Fibroblast of skin of abdomen (primary cell): ENCODE measurements around the gene GARRE1. TPM values are rescaled to one million over a fixed set of nuclear protein-coding genes. Genes with fewer than 3 reads are reported as not detected.
"Not testable (repeated sequence)": the region's sequence is repeated elsewhere in the genome, so short reads cannot be mapped to it uniquely, and the experiment has no call there.

Experiments
- DNase-seq: peaks from one replicate; pipeline ENCODE4 v3.0.0-alpha.2; 2013
- polyA plus RNA-seq, 2 experiments: library from polyadenylated mRNA; unstranded; fragments of 120-200 nt; gene quantifications; one replicate each; pipeline ENCODE4 v1.2.1, GENCODE V29; 2013; ENCODE audit not compliant: insufficient read length in 2 of 2

GARRE1 gene, protein sequence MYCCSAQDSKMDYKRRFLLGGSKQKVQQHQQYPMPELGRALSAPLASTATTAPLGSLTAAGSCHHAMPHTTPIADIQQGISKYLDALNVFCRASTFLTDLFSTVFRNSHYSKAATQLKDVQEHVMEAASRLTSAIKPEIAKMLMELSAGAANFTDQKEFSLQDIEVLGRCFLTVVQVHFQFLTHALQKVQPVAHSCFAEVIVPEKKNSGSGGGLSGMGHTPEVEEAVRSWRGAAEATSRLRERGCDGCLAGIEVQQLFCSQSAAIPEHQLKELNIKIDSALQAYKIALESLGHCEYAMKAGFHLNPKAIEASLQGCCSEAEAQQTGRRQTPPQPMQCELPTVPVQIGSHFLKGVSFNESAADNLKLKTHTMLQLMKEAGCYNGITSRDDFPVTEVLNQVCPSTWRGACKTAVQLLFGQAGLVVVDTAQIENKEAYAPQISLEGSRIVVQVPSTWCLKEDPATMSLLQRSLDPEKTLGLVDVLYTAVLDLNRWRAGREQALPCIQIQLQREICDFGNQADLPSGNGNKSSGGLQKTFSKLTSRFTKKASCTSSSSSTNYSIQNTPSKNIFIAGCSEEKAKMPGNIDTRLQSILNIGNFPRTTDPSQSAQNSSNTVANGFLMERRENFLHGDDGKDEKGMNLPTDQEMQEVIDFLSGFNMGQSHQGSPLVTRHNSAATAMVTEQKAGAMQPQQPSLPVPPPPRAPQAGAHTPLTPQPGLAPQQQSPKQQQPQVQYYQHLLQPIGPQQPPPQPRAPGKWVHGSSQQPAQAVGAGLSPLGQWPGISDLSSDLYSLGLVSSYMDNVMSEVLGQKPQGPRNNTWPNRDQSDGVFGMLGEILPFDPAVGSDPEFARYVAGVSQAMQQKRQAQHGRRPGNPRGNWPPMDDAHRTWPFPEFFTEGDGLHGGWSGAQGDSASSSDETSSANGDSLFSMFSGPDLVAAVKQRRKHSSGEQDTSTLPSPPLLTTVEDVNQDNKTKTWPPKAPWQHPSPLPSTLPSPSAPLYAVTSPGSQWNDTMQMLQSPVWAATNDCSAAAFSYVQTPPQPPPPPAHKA (N-terminal part only)
- 9.7 TPM for polyA plus RNA-seq (2013, experiment 1 of 2; ENCODE audit: insufficient read length)
- polyA plus RNA-seq (2013, experiment 2 of 2; ENCODE audit: insufficient read length): 9.7 TPM

DNA sequence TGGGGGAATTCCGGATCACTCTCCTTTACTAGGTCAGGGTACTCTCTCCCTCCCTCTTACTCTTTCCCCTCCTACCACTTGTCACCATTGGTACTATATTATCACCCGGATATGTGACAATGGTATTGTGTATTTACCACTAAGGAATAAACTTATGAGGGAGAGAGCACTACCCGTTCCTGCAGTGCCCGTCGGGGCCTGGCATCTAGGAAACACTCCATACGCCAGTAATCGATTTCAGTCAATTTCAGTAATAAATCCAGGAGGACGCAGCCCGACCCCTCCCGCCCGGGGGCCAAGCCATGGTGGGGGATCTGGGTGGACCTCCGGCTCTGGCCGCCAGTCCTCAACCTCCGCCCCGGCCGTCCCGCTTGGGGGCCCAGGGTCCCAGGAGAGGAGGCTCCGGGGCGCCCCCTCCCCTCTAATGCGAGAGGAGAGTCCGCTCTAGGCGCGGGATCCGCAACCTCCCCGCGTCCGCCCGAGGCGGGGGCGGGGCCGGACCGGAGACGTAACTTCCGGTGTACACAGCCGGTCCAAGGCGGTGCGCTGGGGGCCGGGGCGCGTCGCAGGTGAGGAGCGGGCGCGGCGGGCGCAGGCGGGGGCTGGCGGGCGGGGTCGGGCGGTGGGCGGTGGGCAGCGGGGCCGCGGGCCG lies at the start of gene GARRE1:
GARRE1 (plus strand) TSS at position 509 of the 652 bp plus-strand sequence. CDS start 45,920 bp downstream, outside the sequence.
- peak; percentile 62 for DNase-seq

DNA sequence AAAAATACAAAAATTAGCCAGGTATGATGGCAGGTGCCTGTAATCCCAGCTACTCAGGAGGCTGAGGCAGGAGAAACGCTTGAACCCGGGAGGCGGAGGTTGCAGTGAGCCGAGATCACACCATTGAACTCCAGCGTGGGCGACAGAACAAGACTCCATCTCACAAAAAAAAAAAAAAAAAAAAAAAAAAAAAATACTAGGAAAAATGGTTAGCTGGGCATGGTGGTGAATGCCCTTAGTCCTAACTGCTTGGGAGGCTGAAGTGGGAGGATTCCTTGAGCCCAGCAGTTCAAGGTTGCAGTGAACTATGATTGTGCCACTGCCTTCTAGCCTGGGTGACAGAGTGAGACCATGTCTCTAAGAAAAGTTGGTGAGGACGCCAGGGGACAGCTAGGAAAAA lies 49.0 kb upstream of the GARRE1 start:
- not testable (repeated sequence) for DNase-seq

DNA sequence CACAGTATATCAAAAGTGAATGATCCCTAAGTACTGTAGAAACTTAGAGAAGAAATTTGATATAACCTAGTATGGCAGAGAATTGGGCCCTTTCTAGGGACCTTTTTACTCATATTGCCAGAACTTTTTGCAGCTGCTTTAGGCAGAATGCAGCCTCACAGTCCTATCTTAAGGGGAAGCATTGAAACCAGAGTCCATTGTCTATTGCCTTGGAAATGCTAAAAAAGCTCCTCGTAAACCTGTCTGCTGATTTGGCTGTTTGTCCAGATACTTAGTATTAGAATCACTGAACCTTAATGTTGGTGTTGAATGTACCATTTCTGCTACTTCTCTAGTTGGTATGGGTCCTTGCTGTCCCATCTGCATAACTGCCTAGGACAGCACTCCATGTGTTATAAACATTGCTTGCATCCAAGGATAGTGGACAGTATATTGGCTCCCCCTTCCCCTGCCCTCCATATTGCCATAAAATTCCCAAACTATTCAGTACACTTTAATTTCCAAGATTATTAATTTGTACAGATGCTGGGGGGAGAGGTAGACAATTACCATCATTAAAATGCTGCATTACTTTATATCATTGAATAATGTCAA lies 46.0 kb upstream of the GARRE1 start:
- no peak for DNase-seq

DNA sequence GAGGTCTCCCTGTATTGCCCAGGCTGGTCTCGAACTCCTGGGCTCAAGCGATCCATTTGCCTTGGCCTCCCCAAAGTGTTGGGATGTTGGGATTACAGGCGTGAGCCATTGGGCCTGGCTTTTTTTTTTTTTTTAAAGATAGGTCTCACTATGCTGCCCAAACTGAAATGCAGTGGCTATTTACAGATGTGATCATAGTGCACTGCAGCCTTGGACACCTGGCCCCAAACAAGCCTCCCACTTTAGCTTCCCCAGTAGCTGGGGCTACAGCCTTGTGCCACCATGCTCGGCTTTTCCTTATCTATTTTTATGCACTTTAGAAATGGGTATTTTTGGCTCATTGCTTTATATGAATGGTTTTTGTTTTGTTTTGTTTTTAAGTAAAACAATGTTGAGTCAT lies 44.6 kb upstream of the GARRE1 start:
- no peak for DNase-seq

DNA sequence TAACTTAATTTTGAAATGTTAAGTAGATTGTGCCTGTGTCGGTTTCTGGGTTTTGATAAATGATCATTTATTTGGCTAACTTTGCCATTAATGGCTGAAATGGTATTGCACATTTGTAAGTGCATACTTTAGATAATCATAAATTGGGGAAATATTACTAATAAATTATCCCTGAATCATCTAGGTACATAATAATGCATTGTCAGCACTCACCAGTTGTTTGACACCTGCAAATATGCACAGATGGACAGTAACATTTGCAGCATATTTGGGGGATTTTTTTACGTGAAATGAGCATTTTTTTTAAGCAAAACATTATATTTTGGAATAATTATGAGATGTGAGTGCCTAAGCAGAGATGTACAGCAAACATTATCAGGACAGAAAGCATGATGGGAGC lies 41.1 kb upstream of the GARRE1 start:
- no peak for DNase-seq

DNA sequence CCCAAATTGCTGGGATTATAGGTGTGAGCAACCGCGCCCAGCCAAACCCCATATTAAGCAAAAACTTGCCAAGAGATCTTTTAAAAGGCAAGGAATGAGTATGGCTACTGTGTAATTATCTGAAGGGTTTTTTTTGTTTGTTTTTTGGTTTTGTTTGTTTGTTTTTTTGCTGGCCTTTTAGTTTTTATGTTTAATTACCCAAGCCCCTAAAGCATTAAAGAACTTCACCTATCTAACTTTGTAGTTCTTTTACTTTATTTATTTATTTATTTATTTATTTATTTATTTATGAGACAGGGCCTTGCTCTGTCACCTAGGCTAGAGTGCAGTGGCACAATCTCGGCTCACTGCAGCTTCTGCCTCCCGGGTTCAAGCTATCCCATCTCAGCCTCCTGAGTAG lies 40.3 kb upstream of the GARRE1 start:
- no peak for DNase-seq

DNA sequence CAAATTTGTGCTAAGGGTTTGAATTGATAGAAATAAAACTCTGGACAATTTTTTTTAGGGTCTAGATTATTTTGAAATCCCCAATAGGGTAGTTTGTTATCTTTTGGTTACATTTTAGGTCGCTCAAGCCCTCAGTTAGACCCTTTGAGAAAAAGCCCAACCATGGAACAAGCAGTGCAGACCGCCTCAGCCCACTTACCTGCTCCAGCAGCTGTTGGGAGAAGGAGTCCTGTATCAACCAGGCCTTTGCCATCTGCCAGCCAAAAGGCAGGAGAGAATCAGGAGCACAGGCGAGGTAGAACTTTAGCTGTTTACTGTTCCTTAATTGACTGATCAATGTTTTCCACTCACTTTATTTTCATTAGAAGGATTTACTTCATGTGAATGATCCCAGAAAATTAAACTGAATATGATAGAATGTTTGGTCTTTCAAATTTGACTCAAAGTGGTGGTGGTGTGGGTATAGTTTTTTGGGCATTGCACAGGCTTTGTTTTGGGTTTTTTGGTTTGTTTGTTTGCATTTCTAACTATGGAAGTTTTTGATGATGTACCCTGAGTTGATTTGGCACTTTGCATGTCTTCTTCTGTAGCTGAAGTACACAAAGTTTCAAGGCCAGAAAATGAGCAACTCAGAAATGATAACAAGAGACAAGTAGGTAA lies 39.2 kb upstream of the GARRE1 start:
- no peak for DNase-seq

DNA sequence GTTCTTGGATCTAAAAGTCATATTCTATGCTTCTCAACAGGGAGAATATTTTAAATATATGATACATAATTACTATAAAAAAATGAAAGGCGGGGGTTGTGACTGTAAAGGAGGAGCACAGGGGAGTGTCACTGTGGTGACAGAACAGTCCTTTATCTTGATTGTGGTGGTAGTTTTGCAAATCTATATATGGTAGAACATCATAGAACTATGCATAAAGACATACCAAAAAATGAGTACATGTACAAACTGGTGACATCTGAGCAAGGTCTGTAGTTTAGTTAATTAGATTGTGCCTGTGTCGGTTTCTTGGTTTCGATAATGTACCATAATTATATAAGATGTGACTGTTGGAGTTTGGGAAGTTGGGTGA lies 38.7 kb upstream of the GARRE1 start:
- no peak for DNase-seq

DNA sequence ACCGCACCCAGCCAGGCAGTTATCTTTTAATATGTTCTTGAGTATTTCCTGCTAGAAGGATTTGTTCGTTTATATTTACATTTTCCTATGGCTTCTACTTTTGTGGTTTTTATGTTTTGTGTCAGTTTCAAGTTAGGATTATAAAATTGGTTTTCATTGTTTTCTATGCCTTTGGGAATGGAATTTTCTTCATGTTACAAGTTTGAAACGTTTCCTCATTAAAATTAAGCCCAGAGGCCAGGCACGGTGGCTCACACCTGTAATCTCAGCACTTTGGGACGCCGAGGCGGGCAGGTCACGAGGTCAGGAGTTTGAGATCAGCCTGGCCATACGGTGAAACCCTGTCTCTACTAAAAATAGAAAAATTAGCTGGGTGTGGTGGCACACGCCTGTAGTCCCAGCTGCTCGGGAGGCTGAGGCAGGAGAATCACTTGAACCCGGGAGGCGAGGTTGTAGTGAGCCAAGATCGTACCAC lies 37.6 kb upstream of the GARRE1 start:
- not testable (repeated sequence) for DNase-seq

DNA sequence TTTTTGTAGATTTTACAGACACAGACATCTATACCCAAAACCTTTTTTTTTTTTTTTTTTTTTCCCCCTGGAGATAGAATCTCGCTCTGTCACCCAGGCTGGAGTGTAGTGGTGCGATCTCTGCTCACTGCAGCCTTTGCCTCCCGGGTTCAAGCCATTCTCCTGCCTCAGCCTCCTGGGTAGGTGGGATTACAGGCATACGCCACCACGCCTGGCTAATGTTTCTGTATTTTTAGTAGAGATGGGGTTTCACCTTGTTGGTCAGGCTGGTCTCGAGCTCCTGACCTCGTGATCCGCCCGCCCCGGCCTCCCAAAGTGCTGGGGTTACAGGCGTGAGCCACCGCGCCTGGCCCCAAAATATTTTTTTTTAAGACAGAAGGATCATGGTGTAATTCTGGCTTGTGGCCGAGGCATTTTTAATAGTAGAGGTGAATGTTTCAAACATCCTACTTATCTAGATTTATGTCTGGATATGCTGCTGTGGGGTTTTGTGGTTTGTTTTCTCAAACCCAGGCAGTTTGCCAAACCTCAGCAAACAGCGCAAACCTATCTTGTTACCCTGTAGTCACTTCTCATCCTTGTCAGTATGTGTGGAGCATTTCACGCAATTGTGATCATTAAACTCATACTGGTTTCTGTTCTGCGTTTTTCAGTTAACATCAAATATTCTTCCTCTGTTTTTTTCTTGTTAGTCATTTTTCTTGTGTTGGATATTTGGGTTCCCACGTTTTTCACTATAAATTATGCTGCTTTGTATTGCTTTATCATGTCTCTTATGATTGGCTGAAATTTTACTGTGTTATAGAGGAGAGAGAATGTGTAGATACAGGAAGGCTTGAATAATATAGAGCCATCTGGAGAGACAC lies 36.2 kb upstream of the GARRE1 start:
- DNase-seq: peak; percentile 99

DNA sequence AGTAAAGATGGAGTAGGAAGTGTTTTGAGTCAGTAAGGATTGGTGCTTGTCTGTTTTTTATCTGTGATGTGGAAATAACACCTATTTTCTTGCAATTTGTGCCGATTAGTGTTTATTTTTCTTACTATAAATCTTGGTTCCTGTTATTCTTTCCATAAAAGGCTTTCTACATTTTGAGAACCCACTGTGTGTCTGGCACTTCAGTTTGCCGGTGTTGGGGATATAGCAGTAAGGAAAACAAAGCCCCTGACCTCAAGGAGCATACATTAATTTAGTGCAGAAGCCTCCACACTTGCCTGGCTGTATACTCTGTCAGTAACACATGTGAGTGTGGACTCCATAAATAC lies 35.6 kb upstream of the GARRE1 start:
- no peak for DNase-seq

DNA sequence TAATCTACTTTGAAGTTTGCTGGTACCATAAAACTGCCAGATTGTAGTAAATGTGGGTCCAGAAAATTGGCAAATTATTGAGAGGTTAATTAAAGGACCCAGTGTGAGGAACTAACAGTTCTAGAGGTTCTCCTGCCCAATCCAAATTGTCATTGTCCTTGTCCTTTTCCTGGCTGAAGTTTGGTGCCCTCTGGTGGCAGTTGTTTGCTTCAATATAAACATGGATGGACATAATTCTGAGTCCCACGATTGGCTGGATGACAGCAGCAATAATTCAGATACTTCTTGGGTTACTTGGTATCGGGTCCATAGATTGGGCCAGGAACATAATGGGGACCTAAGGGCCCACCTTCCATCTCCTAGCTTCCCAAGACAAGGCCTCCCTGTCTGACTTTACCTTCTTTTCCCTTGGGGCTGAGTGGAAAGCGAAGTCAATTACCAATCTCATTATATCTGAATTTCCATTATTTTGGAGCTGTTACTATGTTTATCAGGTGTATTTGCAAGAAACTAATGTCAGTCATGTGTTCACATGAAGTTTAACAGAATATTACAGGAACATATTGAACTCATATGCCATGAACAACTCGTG lies 33.8 kb upstream of the GARRE1 start:
- peak; percentile 49 for DNase-seq

DNA sequence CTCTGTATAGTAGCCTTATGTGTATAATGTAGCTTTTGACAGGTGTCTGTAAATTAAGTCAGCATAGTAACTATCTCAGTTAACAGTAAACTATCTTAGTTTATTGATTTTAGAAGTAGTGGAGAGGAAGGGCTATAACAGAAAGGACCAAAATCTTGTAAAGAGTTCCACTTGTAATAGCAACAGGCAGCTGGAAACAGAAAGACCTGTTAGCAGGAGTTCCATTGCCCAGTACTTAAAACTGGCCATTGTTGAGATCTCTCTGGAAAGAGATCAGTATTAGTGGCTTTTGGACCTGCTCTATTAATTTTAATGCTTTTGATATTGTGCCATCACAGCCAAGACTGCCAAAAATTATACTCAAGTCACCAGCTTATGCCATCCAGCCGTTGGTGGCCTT lies 32.0 kb upstream of the GARRE1 start:
- DNase-seq: no peak

DNA sequence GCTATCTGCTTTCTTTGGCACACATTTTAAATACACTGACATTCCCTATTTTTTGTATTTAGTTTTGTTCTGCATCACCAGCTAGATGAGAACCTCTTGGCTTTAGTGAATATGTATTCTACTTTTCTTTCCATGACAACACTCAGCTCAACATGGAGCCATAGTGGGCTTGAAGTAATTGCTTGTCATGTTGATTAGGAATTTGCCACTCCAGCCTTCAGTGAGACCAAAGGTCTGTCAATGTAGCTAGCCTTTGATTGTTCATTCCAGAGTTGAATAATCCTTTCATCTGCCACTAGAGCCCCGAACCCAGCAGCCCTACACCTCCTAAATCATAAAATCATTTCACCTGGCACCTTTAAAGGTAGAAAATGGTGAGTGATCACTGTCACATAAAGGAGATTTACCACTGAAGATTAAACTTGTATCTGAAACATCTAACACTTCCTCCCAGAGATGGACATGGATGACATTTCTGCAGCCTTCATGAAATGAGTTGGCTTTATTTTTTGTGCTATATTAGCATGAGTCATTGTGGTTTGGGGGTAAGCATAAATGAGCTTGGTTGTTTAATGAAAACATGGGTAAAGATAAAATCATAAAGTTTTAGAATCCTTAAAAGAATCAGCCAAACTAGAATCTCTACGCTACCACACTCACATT lies 29.2 kb upstream of the GARRE1 start:
- peak; percentile 43 for DNase-seq

DNA sequence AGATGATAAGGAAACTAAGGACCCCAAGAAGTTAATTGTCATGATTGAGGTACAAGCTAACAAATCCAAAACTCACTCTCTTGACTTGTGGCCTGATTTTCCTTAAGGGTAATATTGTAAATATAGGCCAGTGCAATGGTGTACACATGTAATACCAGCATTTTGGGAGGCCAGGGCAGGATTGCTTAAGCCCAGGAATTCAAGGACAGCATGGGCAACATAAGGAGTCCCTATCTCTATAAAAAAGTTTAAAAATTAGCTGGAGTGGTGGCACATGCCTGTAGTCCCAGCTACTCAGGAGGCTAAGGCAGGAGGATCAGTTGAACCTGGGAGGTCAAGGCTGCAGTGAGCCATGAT lies 28.7 kb upstream of the GARRE1 start:
- no peak for DNase-seq

DNA sequence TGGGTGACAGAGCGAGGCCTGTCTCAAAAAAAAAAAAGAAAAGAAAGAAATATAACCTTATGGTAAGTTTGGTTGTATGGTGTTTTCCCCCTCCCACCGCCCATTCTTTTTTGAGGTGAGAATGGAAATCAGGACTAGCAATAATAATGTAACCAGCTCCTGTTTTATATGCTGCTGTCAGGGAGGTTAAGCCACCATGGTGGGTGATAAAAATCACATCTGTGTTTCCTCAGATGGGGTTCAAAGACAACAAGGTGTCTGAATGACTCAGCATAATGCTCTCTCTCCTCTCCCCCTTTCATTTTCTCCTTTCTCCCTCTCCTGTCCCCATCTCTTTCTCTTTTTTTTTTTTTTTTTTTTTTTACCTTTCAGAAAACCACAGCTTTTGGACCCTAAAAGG lies 28.3 kb upstream of the GARRE1 start:
- DNase-seq: no peak

DNA sequence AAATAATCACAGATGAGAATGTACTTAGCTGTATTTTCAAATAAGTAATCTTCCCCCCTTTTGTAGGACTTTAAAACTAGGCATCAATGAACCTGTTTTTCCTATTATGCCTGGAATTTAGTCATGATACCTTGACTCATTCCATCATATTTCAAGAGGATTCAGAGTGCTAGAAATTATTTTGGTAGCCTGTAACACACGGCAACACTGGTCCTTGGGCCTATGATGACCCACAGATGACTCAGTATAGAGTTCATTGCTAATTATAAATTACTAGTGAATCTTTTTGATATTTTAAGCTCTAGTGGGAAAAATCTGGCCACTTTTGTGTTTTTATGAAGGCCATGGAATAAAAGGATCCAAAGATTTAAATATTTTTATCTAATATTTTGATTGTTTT lies 26.0 kb upstream of the GARRE1 start:
- no peak for DNase-seq

DNA sequence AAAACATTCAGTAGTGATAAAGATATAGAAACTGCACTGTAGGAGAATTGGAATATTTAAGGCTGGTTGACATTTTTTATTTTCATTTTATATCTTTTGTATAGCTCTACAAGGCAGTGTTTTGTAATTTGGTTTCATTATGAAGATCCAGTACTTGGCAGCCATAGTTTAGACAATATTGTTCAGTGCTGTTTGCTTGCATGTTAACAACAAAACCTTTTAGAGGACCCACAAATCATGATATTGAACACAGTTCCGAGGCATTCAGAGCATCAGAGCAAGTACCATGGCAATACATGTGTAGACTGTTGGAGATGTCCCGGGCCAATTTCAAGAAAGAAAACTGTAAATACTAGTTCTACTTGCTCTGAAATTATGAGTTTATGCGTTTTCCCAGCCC lies 25.6 kb upstream of the GARRE1 start:
- no peak for DNase-seq

DNA sequence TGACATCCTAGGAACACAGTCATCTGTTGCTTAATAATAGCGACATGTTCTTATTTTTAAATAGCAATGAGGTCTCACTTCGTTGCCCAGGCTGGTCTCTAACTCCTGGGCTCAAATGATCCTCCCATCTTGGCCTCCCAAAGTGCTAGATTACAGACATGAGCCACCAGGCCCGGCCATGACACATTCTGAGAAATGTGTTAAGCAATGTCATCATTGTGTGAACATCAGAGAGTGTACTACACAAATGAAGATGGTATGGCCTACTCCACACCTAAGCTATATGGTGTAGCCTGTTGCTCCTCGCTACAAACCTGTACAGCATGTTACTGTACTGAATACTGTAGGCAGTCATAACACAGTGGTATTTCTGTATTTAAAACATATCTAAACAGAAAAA lies 24.6 kb upstream of the GARRE1 start:
- DNase-seq: no peak

DNA sequence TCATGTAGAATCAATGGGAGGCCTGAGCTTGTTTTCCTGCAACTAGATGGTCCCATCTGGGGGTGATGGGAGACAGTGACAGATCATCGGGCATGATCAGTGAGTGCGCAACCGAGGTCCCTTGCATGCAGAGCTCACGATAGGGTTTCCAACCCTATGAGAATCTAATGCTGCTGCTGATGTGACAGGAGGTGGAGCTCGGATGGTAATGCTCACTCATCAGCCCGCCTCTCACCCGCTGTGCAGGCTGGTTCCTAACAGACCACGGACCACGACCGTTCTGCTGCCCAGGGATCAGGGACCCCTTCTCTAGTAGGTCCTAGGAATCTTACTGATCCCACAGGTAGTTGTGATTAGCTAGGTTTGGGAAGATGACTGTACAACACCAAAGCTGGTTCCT lies 23.5 kb upstream of the GARRE1 start:
- DNase-seq: no peak
